Sigmoid colon (tissue), 4 donors: ENCODE data around the gene PARP14.

Experiments used
- CTCF ChIP-seq, 4 experiments: fragments of 450-650 bp in 3 of 4; fragments of 200-600 bp in 1 of 4; IDR thresholded peaks; one replicate each; pipeline ENCODE4 v1.5.1; 2016 to 2019; ENCODE audit warnings: antibody characterized with exemption in 4 of 4, mild to moderate bottlenecking in 3 of 4, moderate library complexity in 2 of 4
- EP300 ChIP-seq, 4 donors: sonication (generic); formaldehyde crosslinking; IDR thresholded peaks; one replicate each; pipeline ENCODE4 v1.6.1; 2017; ENCODE audit warnings: antibody characterized with exemption in 4 of 4
- POLR2A ChIP-seq, 2 donors: fragments of 450-650 bp; IDR thresholded peaks; one replicate each; pipeline ENCODE4 v1.6.1; 2016; ENCODE audit warnings: antibody characterized with exemption in 2 of 2, mild to moderate bottlenecking in 2 of 2, moderate library complexity in 2 of 2
- POLR2AphosphoS5 ChIP-seq, 4 donors: sonication (generic); formaldehyde crosslinking; IDR thresholded peaks; one replicate each; pipeline ENCODE4 v1.6.1; 2017; ENCODE audit warnings: antibody characterized with exemption in 4 of 4

GRCh38 chr3:122661633-122662032 is 19.0 kb upstream of the PARP14 start:
- no peak for TF ChIP-seq CTCF (IDR thresholded peaks at IDR 0.05)
- no peak for TF ChIP-seq POLR2AphosphoS5 (IDR thresholded peaks at IDR 0.05)
- TF ChIP-seq EP300 (IDR thresholded peaks at IDR 0.05) = no peak
- TF ChIP-seq POLR2A (IDR thresholded peaks at IDR 0.05) = no peak
